ENCODE results near the gene MBD5.

DNA sequence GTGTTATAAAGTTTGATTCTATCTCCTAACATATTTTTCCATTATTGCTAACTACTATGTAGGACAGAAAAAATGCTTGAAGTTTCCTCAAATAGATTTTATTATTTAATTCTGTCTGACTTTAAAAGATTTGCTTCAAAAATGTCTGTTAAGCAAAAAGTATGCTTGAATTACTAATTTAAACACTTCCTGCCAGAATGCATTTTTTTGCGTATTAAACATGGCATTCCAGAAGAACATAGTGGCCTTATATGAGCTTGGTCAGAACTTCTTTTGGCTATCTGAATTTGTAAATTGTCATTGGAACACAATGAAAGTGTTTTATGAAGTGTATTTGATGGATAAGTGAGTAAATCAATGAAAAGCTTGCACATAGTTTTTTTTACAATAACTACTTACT is 37.8 kb downstream of the MBD5 start:
- TF ChIP-seq POLR2AphosphoS5 (IDR thresholded peaks at IDR 0.05) (no peak), CTCF (IDR thresholded peaks at IDR 0.05) (no peak), EP300 (IDR thresholded peaks at IDR 0.05) (no peak), POLR2A (IDR thresholded peaks at IDR 0.05) (no peak)
